Neural cell (in vitro differentiated cells): ENCODE measurements around the gene SPIB. TPM values are rescaled to one million over a fixed set of nuclear protein-coding genes. Genes with fewer than 3 reads are reported as not detected.

ENCODE experiments used
- H2AFZ ChIP-seq: fragments of 200-600, 300-800 bp; sonication (generic), shearing (Covaris generic); 2 replicates; pipeline ENCODE4 v1.6.0; 2014; ENCODE audit warnings: low read depth, mild to moderate bottlenecking, antibody characterized with exemption, low read length, moderate library complexity
- H3F3A ChIP-seq: fragments of 200-600 bp; shearing (Covaris generic); 2 replicates; pipeline ENCODE4 v1.6.1; 2016; ENCODE audit warnings: mild to moderate bottlenecking, moderate library complexity, mixed read lengths, antibody characterized with exemption, low read length; ENCODE audit not compliant: insufficient read depth, poor library complexity, severe bottlenecking
- H3K27ac ChIP-seq: fragments of 200-600, 300-800 bp; sonication (generic), shearing (Covaris generic); 2 replicates; pipeline ENCODE4 v1.5.1; 2014; ENCODE audit warnings: mild to moderate bottlenecking, low read length, moderate library complexity
- H3K27me3 ChIP-seq: fragments of 300-800, 200-600 bp; sonication (generic), shearing (Covaris generic); 2 replicates; pipeline ENCODE4 v1.6.0; 2014; ENCODE audit warnings: mild to moderate bottlenecking, low read depth, low read length, moderate library complexity; ENCODE audit not compliant: insufficient read depth
- H3K36me3 ChIP-seq: fragments of 300-800, 200-600 bp; sonication (generic), shearing (Covaris generic); 2 replicates; pipeline ENCODE4 v1.5.1; 2014; ENCODE audit warnings: mild to moderate bottlenecking, antibody characterized with exemption, low read length, moderate library complexity; ENCODE audit not compliant: insufficient read depth
- H3K4me2 ChIP-seq: fragments of 300-800, 200-600 bp; sonication (generic), shearing (Covaris generic); 2 replicates; pipeline ENCODE4 v1.6.0; 2014; ENCODE audit warnings: mild to moderate bottlenecking, low read length
- H3K4me3 ChIP-seq: fragments of 300-800, 200-600 bp; sonication (generic), shearing (Covaris generic); 2 replicates; pipeline ENCODE4 v1.5.1; 2014; ENCODE audit warnings: mild to moderate bottlenecking, low read length, moderate library complexity
- H3K79me2 ChIP-seq: fragments of 200-600 bp; shearing (Covaris generic); replicated peaks from 2 replicates; pipeline ENCODE4 v1.6.0; 2014; ENCODE audit warnings: mild to moderate bottlenecking, low read length, moderate library complexity; ENCODE audit not compliant: insufficient read depth
- H3K9ac ChIP-seq: fragments of 300-800, 200-600 bp; sonication (generic), shearing (Covaris generic); 2 replicates; pipeline ENCODE4 v1.6.1; 2016; ENCODE audit warnings: mild to moderate bottlenecking, low read length, mixed read lengths
- H3K9me2 ChIP-seq: fragments of 200-600 bp; shearing (Covaris generic); 2 replicates; pipeline ENCODE4 v1.6.1; 2016; ENCODE audit warnings: mild to moderate bottlenecking, low read length, mixed read lengths; ENCODE audit not compliant: insufficient read depth
- H3K9me3 ChIP-seq: fragments of 200-600, 300-800 bp; sonication (generic), shearing (Covaris generic); 2 replicates; pipeline ENCODE4 v1.6.1; 2016; ENCODE audit warnings: mild to moderate bottlenecking, mixed run types, low read length, moderate library complexity, mixed read lengths
- H4K20me1 ChIP-seq: fragments of 200-600 bp; shearing (Covaris generic); 2 replicates; pipeline ENCODE4 v1.6.1; 2016; ENCODE audit warnings: mild to moderate bottlenecking, mixed run types; ENCODE audit not compliant: insufficient read depth
- EP300 ChIP-seq: fragments of 450-650 bp; conservative IDR thresholded peaks from 2 replicates; pipeline ENCODE4 v1.6.1; 2014; ENCODE audit warnings: antibody characterized with exemption, mild to moderate bottlenecking, moderate library complexity; ENCODE audit not compliant: poor library complexity, severe bottlenecking
- EZH2 ChIP-seq: fragments of 200-600, 300-800 bp; shearing (Covaris generic), sonication (generic); IDR thresholded peaks from 2 replicates; pipeline ENCODE4 v1.6.1; 2014; ENCODE audit warnings: antibody characterized with exemption, low read length, borderline replicate concordance, mild to moderate bottlenecking; ENCODE audit not compliant: insufficient read depth, poor library complexity, severe bottlenecking
- MXI1 ChIP-seq: fragments of 450-650 bp; conservative IDR thresholded peaks from 2 replicates; pipeline ENCODE4 v1.6.1; 2014; ENCODE audit warnings: antibody characterized with exemption, mild to moderate bottlenecking; ENCODE audit not compliant: poor library complexity, severe bottlenecking
- POLR2AphosphoS5 ChIP-seq: IDR thresholded peaks from 2 replicates; pipeline ENCODE4 v1.6.1; 2012
- RAD21 ChIP-seq: fragments of 450-650 bp; conservative IDR thresholded peaks from 2 replicates; pipeline ENCODE4 v1.6.1; 2014; ENCODE audit warnings: antibody characterized with exemption, mild to moderate bottlenecking, moderate library complexity
- SMC3 ChIP-seq: fragments of 450-650 bp; conservative IDR thresholded peaks from 2 replicates; pipeline ENCODE4 v1.6.1; 2014; ENCODE audit warnings: antibody characterized with exemption, mild to moderate bottlenecking, moderate library complexity; ENCODE audit not compliant: poor library complexity
- TAF1 ChIP-seq: IDR thresholded peaks from 2 replicates; pipeline ENCODE4 v1.6.1; 2012; ENCODE audit warnings: low read depth
- polyA plus RNA-seq: library from polyadenylated mRNA; depleted of rRNA; stranded (reverse); fragments of >200 nt; gene quantifications from 2 replicates; pipeline ENCODE4 v1.2.3, GENCODE V29; 2014
- TF ChIP-seq, protein P1 (sequence below): IDR thresholded peaks from 2 replicates; pipeline ENCODE4 v1.6.1; 2012; ENCODE audit warnings: borderline replicate concordance
- TF ChIP-seq, protein P2 (sequence below): fragments of 450-650 bp; IDR thresholded peaks from 2 replicates; pipeline ENCODE4 v1.5.1; 2014; ENCODE audit warnings: antibody characterized with exemption, mild to moderate bottlenecking, moderate library complexity; ENCODE audit not compliant: poor library complexity, severe bottlenecking

The SPIB gene
- polyA plus RNA-seq, 1 donor from 2014 or later: not detected

DNA sequence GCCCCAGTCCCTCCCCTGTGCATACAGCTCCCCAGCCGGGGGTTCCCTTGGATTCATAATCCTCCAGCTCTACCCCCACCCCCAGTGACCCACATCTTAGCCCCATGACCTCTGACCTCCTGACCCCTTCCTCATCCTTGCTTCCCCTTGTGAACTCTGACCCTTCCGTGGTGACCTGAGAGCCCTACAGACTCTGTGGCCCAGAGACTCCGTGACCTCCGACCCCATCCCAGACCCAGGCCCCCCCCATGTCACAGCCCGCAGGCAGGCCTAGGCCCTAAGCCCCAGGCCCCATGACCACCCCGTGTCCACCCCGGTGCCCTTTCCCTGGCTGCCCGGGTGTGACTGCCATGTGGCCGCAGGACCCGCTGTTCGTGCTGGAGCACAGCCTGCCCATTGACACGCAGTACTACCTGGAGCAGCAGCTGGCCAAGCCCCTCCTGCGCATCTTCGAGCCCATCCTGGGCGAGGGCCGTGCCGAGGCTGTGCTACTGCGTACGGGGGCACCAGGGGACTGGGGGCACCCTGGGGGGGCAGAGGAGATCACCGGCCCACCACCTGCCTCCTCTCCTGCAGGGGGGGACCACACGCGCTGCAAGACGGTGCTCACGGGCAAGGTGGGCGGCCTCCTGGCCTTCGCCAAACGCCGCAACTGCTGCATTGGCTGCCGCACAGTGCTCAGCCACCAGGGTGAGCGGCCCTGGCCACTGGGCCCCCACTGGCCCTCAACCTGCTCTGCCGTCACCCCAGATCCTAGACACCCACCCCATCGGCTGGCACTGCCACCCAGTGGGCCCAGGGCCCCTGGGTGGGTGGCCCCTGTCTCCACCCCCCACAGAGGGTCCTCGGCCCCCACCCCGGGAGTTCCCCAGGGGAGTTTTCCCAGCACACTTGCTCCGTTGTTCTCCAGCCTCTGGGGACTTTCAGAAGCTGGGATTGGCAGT is 2.4 kb upstream of the SPIB start:
- H3K9ac ChIP-seq: no peak overlapping the region
- H3K79me2 ChIP-seq: no peaks in the 10 kb centered on the region
- no peak overlapping the region for H3K27ac ChIP-seq
- H3K36me3 ChIP-seq: no peaks in the 10 kb centered on the region
- no peak overlapping the region for H3K4me2 ChIP-seq
- H3K9me3 ChIP-seq: no peaks in the 10 kb centered on the region
- H3K9me2 ChIP-seq: no peaks in the 10 kb centered on the region
- H3F3A ChIP-seq: no peaks in the 10 kb centered on the region
- no peaks in the 10 kb centered on the region for H4K20me1 ChIP-seq
- H2AFZ ChIP-seq: no peak overlapping the region
- peaks cover 14% of the 10 kb centered on the region for H3K27me3 ChIP-seq
- H3K4me3 ChIP-seq: no peak overlapping the region
- TF ChIP-seq POLR2AphosphoS5 (no peak), EP300 (no peak), EZH2 (no peak), RAD21 (no peak), SMC3 (no peak), TAF1 (no peak), MXI1 (no peak)
- TF ChIP-seq, protein P1, sequence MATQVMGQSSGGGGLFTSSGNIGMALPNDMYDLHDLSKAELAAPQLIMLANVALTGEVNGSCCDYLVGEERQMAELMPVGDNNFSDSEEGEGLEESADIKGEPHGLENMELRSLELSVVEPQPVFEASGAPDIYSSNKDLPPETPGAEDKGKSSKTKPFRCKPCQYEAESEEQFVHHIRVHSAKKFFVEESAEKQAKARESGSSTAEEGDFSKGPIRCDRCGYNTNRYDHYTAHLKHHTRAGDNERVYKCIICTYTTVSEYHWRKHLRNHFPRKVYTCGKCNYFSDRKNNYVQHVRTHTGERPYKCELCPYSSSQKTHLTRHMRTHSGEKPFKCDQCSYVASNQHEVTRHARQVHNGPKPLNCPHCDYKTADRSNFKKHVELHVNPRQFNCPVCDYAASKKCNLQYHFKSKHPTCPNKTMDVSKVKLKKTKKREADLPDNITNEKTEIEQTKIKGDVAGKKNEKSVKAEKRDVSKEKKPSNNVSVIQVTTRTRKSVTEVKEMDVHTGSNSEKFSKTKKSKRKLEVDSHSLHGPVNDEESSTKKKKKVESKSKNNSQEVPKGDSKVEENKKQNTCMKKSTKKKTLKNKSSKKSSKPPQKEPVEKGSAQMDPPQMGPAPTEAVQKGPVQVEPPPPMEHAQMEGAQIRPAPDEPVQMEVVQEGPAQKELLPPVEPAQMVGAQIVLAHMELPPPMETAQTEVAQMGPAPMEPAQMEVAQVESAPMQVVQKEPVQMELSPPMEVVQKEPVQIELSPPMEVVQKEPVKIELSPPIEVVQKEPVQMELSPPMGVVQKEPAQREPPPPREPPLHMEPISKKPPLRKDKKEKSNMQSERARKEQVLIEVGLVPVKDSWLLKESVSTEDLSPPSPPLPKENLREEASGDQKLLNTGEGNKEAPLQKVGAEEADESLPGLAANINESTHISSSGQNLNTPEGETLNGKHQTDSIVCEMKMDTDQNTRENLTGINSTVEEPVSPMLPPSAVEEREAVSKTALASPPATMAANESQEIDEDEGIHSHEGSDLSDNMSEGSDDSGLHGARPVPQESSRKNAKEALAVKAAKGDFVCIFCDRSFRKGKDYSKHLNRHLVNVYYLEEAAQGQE: no peak
- TF ChIP-seq, protein P2, sequence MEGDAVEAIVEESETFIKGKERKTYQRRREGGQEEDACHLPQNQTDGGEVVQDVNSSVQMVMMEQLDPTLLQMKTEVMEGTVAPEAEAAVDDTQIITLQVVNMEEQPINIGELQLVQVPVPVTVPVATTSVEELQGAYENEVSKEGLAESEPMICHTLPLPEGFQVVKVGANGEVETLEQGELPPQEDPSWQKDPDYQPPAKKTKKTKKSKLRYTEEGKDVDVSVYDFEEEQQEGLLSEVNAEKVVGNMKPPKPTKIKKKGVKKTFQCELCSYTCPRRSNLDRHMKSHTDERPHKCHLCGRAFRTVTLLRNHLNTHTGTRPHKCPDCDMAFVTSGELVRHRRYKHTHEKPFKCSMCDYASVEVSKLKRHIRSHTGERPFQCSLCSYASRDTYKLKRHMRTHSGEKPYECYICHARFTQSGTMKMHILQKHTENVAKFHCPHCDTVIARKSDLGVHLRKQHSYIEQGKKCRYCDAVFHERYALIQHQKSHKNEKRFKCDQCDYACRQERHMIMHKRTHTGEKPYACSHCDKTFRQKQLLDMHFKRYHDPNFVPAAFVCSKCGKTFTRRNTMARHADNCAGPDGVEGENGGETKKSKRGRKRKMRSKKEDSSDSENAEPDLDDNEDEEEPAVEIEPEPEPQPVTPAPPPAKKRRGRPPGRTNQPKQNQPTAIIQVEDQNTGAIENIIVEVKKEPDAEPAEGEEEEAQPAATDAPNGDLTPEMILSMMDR: no peak

DNA sequence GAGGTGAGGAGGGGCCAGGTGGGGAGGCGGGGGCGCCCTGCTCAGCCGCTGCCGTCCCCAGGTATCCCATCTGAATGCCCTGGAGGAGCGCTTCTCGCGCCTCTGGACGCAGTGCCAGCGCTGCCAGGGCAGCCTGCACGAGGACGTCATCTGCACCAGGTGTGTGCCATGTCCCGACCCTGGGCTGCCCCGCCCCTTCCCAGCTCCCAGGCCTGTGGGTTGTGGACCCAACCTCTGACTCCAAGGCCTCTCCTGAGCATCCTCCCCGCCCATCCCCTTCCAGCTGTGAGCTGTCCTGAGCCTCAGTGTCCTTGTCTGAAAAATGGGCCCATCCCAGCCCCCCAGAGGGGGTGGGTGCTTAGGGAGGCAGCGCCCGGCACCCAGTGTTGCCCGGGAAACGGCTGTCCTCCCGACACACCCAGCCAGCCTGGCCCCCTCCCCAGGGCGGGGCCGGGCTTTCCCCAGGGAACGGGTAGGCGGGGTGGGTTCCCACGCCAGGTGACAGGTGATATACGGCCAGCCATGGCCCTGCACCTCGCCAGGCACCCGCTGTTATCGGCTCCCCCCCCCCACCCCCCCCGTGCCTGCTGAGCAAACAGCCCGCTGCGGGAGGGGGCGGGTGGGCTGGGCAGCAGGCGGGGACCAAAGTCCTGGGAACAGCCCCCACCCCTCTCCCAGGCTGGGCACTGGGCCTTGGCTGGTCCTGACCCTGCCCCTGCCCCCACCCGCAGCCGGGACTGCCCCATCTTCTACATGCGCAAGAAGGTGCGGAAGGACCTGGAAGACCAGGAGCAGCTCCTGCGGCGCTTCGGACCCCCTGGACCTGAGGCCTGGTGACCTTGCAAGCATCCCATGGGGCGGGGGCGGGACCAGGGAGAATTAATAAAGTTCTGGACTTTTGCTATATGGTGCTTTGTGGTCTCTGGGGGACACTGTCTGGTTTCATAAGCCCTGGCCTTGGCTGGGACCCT is 1.3 kb upstream of the SPIB start:
- Histone ChIP-seq H3K36me3 (no peaks in the 10 kb centered on the region), H4K20me1 (no peaks in the 10 kb centered on the region), H3K79me2 (no peaks in the 10 kb centered on the region), H3K9ac (no peak overlapping the region), H3K9me2 (no peaks in the 10 kb centered on the region), H3F3A (no peaks in the 10 kb centered on the region), H3K9me3 (no peaks in the 10 kb centered on the region), H3K4me3 (no peak overlapping the region), H2AFZ (no peak overlapping the region), H3K4me2 (no peak overlapping the region), H3K27ac (no peak overlapping the region), H3K27me3 (peaks cover 14% of the 10 kb centered on the region)
- TF ChIP-seq MXI1 (no peak), SMC3 (no peak), EZH2 (no peak), TAF1 (no peak), RAD21 (no peak), POLR2AphosphoS5 (no peak), EP300 (no peak)
- TF ChIP-seq, protein P1: no peak
- TF ChIP-seq, protein P2: no peak
